HCT116 (cell line): Measurements from ENCODE around the gene MTMR6. TPM values are rescaled to one million over a fixed set of nuclear protein-coding genes. Genes with fewer than 3 reads are reported as not detected.

ENCODE experiments used
- ATAC-seq: fragments of 200-7000 bp; cut with Tn5 transposase; 2 replicates; pipeline ENCODE4 v1.9.1; 2020; ENCODE audit warnings: mild to moderate bottlenecking, moderate library complexity
- BruUV-seq: library from RNA; stranded (reverse); fragments of 400-500 nt; replicated peaks from 2 replicates; lab custom pipeline; 2021; lab: Mats Ljungman, UMichigan
- CTCF ChIA-PET: fragments of 300-600 bp; sonication (Branson Sonifier 250); formaldehyde crosslinking; loops from one replicate; lab custom pipeline; 2021; ENCODE audit warnings: antibody characterized with exemption; lab: Charles Lee
- POLR2A ChIA-PET: fragments of 300-600, 350-600 bp; sonication (Branson Sonifier 250); formaldehyde crosslinking; loops from one replicate; lab custom pipeline; 2021; ENCODE audit warnings: antibody characterized with exemption; lab: Charles Lee
- RAD21 ChIA-PET, 2 experiments: fragments of 300-600 bp; sonication (Branson Sonifier 250); formaldehyde crosslinking; loops; one replicate each; lab custom pipeline; 2023; ENCODE audit warnings: low total read pairs in 2 of 2; ENCODE audit not compliant: uncharacterized antibody in 2 of 2, unreplicated experiment in 2 of 2, low non-redundant PET in 1 of 2; lab: Charles Lee
- DNase-seq: peaks from one replicate; pipeline ENCODE4 v3.0.0-alpha.2; 2010; ENCODE audit warnings: low read depth, low spot score
- H2AFZ ChIP-seq: fragments of 200-600 bp; shearing (Covaris generic), sonication (generic); 2 replicates; pipeline ENCODE4 v1.6.1; 2017; ENCODE audit warnings: low read depth, mixed run types, mixed read lengths, antibody characterized with exemption, low read length; ENCODE audit not compliant: poor library complexity, severe bottlenecking
- H3K27ac ChIP-seq: 2 replicates; pipeline ENCODE4 v1.5.1; 2012; ENCODE audit warnings: low read depth, low read length
- H3K27me3 ChIP-seq: fragments of 200-600 bp; sonication (generic); 2 replicates; pipeline ENCODE4 v1.6.1; 2016; ENCODE audit warnings: mixed run types, low read length, mixed read lengths; ENCODE audit not compliant: insufficient read depth
- H3K36me3 ChIP-seq, 2 experiments: fragments of 200-500 bp in 1 of 2; fragments of 200-600 bp in 1 of 2; sonication (Bioruptor generic) in 1 of 2; sonication (generic) in 1 of 2; 2 replicates each; pipeline versions ENCODE4 v1.5.1 to v1.6.1; 2014 to 2016; ENCODE audit warnings: low read length in 2 of 2, inconsistent platforms in 1 of 2, mixed read lengths in 1 of 2, mixed run types in 1 of 2; ENCODE audit not compliant: insufficient read depth in 2 of 2, control insufficient read depth in 1 of 2
- H3K4me1 ChIP-seq, 2 experiments: fragments of 200-600 bp in 1 of 2; sonication (generic) in 1 of 2; 2 replicates each; pipeline versions ENCODE4 v1.5.1 to v1.6.1; 2012 to 2017; ENCODE audit warnings: low read length in 2 of 2, inconsistent platforms in 1 of 2, mild to moderate bottlenecking in 1 of 2, mixed read lengths in 1 of 2, mixed run types in 1 of 2, moderate library complexity in 1 of 2; ENCODE audit not compliant: insufficient read depth in 2 of 2, control insufficient read depth in 1 of 2
- H3K4me2 ChIP-seq: fragments of 200-600 bp; sonication (generic); 2 replicates; pipeline ENCODE4 v1.6.1; 2017; ENCODE audit warnings: mixed run types, low read length, mixed read lengths
- H3K4me3 ChIP-seq, 2 experiments: fragments of 200-600 bp in 1 of 2; sonication (generic) in 1 of 2; replicated peaks in 1 of 2; 2 replicates each; pipeline ENCODE4 v1.5.1; 2011 to 2016; ENCODE audit warnings: low read length in 2 of 2, control low read depth in 1 of 2, low read depth in 1 of 2, mild to moderate bottlenecking in 1 of 2, mixed read lengths in 1 of 2, mixed run types in 1 of 2
- H3K79me2 ChIP-seq: fragments of 200-600 bp; sonication (generic); 2 replicates; pipeline ENCODE4 v1.6.1; 2017; ENCODE audit warnings: mild to moderate bottlenecking, mixed run types, low read length, moderate library complexity, mixed read lengths; ENCODE audit not compliant: insufficient read depth
- H3K9ac ChIP-seq: fragments of 200-600 bp; sonication (generic); 2 replicates; pipeline ENCODE4 v1.6.1; 2016; ENCODE audit warnings: low read length, mixed read lengths
- H3K9me2 ChIP-seq: fragments of 200-600 bp; sonication (generic), shearing (Covaris generic); 2 replicates; pipeline ENCODE4 v1.6.1; 2017; ENCODE audit warnings: mixed run types, mild to moderate bottlenecking, moderate library complexity; ENCODE audit not compliant: insufficient read depth
- H3K9me3 ChIP-seq, 2 experiments: fragments of 200-500 bp in 1 of 2; fragments of 200-600 bp in 1 of 2; sonication (Bioruptor generic) in 1 of 2; sonication (generic) in 1 of 2; 2 replicates each; pipeline ENCODE4 v1.6.1; 2014 to 2017; ENCODE audit warnings: low read length in 2 of 2, mixed read lengths in 2 of 2, inconsistent platforms in 1 of 2, low read depth in 1 of 2, mild to moderate bottlenecking in 1 of 2, mixed run types in 1 of 2, moderate library complexity in 1 of 2; ENCODE audit not compliant: control insufficient read depth in 1 of 2, insufficient read depth in 1 of 2
- H4K20me1 ChIP-seq: fragments of 200-600 bp; sonication (generic), shearing (Covaris generic); 2 replicates; pipeline ENCODE4 v1.6.1; 2017; ENCODE audit warnings: mixed run types, mild to moderate bottlenecking, moderate library complexity; ENCODE audit not compliant: insufficient read depth
- CBX3 ChIP-seq: IDR thresholded peaks from 2 replicates; pipeline ENCODE4 v1.6.1; 2012; ENCODE audit warnings: low read depth
- CEBPB ChIP-seq: IDR thresholded peaks from 2 replicates; pipeline ENCODE4 v1.6.1; 2012; ENCODE audit warnings: low read depth
- FOSL1 ChIP-seq: IDR thresholded peaks from 2 replicates; pipeline ENCODE4 v1.6.1; 2012; ENCODE audit warnings: low read depth
- POLR2AphosphoS5 ChIP-seq: IDR thresholded peaks from 2 replicates; pipeline ENCODE4 v1.6.1; 2011; ENCODE audit warnings: mild to moderate bottlenecking, low read depth, low read length, moderate library complexity
- SIN3A ChIP-seq: IDR thresholded peaks from 2 replicates; pipeline ENCODE4 v1.6.1; 2012; ENCODE audit warnings: low read depth
- SRF ChIP-seq: IDR thresholded peaks from 2 replicates; pipeline ENCODE4 v1.6.1; 2012; ENCODE audit warnings: low read depth
- YY1 ChIP-seq: IDR thresholded peaks from 2 replicates; pipeline ENCODE4 v1.6.1; 2011; ENCODE audit warnings: low read length, low read depth, moderate library complexity, mild to moderate bottlenecking; ENCODE audit not compliant: insufficient replicate concordance; ENCODE audit errors: extremely low read depth
- intact Hi-C: fragments of 100-400 bp; cut with micrococcal nuclease; formaldehyde crosslinking; loops from 2 replicates; pipeline ENCODE4 v1.10.0; 2022
- total RNA-seq: library from RNA; stranded (reverse); gene quantifications from one replicate; pipeline ENCODE4 v1.2.1, GENCODE V29; 2021; ENCODE audit not compliant: unreplicated experiment
- TF ChIP-seq, protein P1 (sequence below): IDR thresholded peaks from 2 replicates; pipeline ENCODE4 v1.6.1; 2012; ENCODE audit warnings: low read depth

Gene MTMR6
- total RNA-seq, 1 experiment from 2014 or later, result 11.4 TPM

DNA sequence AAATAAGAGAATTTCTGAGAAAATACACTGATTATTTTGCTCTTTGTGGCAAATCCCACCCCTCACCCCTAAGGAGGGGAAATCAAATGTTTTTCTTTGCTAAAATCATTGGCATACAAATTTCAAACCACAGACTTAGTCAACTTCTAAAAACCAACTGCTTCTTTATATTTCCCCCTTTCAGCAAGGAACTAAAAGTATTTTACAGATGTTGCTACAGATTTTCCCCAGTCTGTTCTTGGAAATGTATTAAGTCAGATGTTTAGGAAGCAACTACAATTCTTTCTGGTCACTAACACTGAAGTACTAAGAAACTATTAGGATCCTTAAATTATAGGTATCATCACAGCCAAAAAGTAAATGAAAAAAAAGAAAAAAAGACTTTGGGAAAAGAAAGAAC lies 6.9 kb downstream of the MTMR6 start:
- peaks cover 35% of the 10 kb centered on the region for H3K79me2 ChIP-seq
- RAD21 ChIA-PET, result no interaction called here

More for the DNA sequence above, 6.9 kb downstream of the MTMR6 start:
- TF ChIP-seq SRF, result no peak
- TF ChIP-seq CBX3, result no peak
- TF ChIP-seq YY1, result no peak
- no peak for TF ChIP-seq FOSL1
- TF ChIP-seq SIN3A, result no peak
- TF ChIP-seq, protein P1, sequence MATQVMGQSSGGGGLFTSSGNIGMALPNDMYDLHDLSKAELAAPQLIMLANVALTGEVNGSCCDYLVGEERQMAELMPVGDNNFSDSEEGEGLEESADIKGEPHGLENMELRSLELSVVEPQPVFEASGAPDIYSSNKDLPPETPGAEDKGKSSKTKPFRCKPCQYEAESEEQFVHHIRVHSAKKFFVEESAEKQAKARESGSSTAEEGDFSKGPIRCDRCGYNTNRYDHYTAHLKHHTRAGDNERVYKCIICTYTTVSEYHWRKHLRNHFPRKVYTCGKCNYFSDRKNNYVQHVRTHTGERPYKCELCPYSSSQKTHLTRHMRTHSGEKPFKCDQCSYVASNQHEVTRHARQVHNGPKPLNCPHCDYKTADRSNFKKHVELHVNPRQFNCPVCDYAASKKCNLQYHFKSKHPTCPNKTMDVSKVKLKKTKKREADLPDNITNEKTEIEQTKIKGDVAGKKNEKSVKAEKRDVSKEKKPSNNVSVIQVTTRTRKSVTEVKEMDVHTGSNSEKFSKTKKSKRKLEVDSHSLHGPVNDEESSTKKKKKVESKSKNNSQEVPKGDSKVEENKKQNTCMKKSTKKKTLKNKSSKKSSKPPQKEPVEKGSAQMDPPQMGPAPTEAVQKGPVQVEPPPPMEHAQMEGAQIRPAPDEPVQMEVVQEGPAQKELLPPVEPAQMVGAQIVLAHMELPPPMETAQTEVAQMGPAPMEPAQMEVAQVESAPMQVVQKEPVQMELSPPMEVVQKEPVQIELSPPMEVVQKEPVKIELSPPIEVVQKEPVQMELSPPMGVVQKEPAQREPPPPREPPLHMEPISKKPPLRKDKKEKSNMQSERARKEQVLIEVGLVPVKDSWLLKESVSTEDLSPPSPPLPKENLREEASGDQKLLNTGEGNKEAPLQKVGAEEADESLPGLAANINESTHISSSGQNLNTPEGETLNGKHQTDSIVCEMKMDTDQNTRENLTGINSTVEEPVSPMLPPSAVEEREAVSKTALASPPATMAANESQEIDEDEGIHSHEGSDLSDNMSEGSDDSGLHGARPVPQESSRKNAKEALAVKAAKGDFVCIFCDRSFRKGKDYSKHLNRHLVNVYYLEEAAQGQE, result no peak
- TF ChIP-seq POLR2AphosphoS5, result no peak
- no peak for TF ChIP-seq CEBPB
- TF ChIP-seq, all 23 proteins: peak for 0
- H3K27ac ChIP-seq, result no peak overlapping the region
- H3K4me3 ChIP-seq, result no peak overlapping the region
- no peak overlapping the region for H3K9ac ChIP-seq
- ChIA-PET POLR2A (no interaction called here), CTCF (no interaction called here)
- no peak overlapping the region for H2AFZ ChIP-seq
- no TSS peak for BruUV-seq
- 0 out of 4 replicates have a peak, but pooled peaks cover 0 to 4% of the 10 kb centered on the region in 2 experiments for H3K4me1 ChIP-seq
- no peaks in the 10 kb centered on the region for H3K9me3 ChIP-seq
- no peaks in the 10 kb centered on the region for H3K27me3 ChIP-seq
- no peak overlapping the region for H3K4me2 ChIP-seq
- no peaks in the 10 kb centered on the region for H4K20me1 ChIP-seq
- intact Hi-C loops, result loop anchor here (10.0 kb wide), 1 partner anchor 56 kb away; no protein-coding TSS in a partner anchor
- ATAC-seq, result no peak
- no peak for DNase-seq
- H3K36me3 ChIP-seq, result no peaks in the 10 kb centered on the region
- H3K9me2 ChIP-seq, result no peaks in the 10 kb centered on the region
